Prostate gland (tissue), 2 donors: ENCODE data around the gene GTPBP6.

Source experiments
- CTCF ChIP-seq, 4 experiments: fragments of 200-600 bp in 2 of 4; fragments of 450-650 bp in 2 of 4; sonication (generic) in 2 of 4; IDR thresholded peaks; 1 replicate in 3 of 4; 2 replicates in 1 of 4; pipeline ENCODE4 v1.5.1; 2016 to 2019; ENCODE audit warnings: antibody characterized with exemption in 4 of 4, mild to moderate bottlenecking in 2 of 4, moderate library complexity in 2 of 4
- POLR2A ChIP-seq: fragments of 450-650 bp; IDR thresholded peaks from one replicate; pipeline ENCODE4 v1.6.1; 2016; ENCODE audit warnings: antibody characterized with exemption, mild to moderate bottlenecking
- POLR2AphosphoS5 ChIP-seq: sonication (generic); formaldehyde crosslinking; IDR thresholded peaks from one replicate; pipeline ENCODE4 v1.6.1; 2017; ENCODE audit warnings: antibody characterized with exemption

GRCh38 chrX:346034-346813, 27.6 kb upstream of the GTPBP6 start:
- no peak for TF ChIP-seq POLR2A
- TF ChIP-seq POLR2AphosphoS5: no peak
- no peak for TF ChIP-seq CTCF (IDR thresholded peaks at IDR 0.05)
